GM18907 (cell line): ENCODE results near the gene SMIM24.
A peak's percentile ranks its signal among the peaks of the same experiment; 100 is the strongest.
"Not testable (repeated sequence)": the region's sequence is repeated elsewhere in the genome, so short reads cannot be mapped to it uniquely, and the experiment has no call there.

Experiments used
- ATAC-seq: cut with Tn5 transposase; IDR thresholded peaks from one replicate; pipeline ENCODE4 v1.9.1; 2021; ENCODE audit warnings: mild to moderate bottlenecking, moderate library complexity; ENCODE audit not compliant: unreplicated experiment

The SMIM24 gene

GRCh38 chr19:3480383-3481091 lies at the start of gene SMIM24:
Gene SMIM24 (minus strand): TSS chr19:3480525. CDS start chr19:3480463, 62 bp downstream.
- ATAC-seq, result no peak

GRCh38 chr19:3529299-3529698 lies 49.0 kb upstream of the SMIM24 start:
- ATAC-seq, result not testable (repeated sequence)

GRCh38 chr19:3528539-3529211 lies 48.4 kb upstream of the SMIM24 start:
- no peak for ATAC-seq

- ATAC-seq, result no peak
Measured at GRCh38 chr19:3528080-3528479, 47.8 kb upstream of the SMIM24 start.

- no peak for ATAC-seq
Measured at GRCh38 chr19:3527238-3527910, 47.0 kb upstream of the SMIM24 start.

- ATAC-seq, result no peak
Measured at GRCh38 chr19:3526507-3527237, 46.3 kb upstream of the SMIM24 start.

- ATAC-seq, result no peak
Measured at GRCh38 chr19:3524904-3525451, 44.7 kb upstream of the SMIM24 start.

DNA sequence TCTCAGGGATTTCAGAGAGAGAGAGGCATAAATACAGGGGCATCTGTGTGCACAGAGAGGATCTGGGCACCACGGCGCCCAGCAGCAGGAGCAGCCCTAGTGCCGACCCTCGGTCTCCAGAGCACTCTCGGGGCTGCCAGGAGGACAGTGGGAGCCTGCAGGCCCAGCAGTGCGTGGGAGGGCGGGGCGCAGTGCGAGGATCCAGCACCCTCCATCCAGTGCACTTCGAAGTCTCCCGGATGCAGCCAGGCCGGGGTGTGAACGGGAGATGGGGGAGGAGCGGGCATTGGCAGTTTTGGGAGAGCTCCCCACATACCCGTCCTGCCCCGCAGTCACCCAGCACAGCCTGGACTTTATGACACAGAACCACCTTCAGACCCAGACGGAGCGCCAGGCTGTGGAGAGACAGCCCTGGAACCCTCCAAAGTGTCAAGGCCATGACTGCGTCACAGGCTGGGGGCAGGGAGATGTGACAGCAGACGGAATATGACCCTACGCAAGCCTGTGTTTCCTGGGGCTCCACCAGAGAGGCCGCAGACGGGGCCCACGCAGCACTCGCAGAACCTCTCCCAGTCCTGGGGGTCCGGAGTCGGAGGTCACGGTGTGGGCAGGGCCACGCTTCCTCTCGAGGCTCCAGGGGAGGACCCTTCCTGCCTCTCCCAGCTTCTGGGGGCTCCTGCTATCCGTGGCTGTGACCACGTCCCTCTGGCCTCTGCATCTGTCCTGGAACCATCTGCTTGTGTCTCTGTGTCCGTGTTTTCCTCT lies 43.9 kb upstream of the SMIM24 start:
- ATAC-seq, result no peak

- ATAC-seq, result no peak
Measured at GRCh38 chr19:3523361-3524077, 43.2 kb upstream of the SMIM24 start.

- ATAC-seq, result no peak
Measured at GRCh38 chr19:3522421-3523360, 42.4 kb upstream of the SMIM24 start.

- ATAC-seq, result no peak
Measured at GRCh38 chr19:3521104-3521445, 40.8 kb upstream of the SMIM24 start.

DNA sequence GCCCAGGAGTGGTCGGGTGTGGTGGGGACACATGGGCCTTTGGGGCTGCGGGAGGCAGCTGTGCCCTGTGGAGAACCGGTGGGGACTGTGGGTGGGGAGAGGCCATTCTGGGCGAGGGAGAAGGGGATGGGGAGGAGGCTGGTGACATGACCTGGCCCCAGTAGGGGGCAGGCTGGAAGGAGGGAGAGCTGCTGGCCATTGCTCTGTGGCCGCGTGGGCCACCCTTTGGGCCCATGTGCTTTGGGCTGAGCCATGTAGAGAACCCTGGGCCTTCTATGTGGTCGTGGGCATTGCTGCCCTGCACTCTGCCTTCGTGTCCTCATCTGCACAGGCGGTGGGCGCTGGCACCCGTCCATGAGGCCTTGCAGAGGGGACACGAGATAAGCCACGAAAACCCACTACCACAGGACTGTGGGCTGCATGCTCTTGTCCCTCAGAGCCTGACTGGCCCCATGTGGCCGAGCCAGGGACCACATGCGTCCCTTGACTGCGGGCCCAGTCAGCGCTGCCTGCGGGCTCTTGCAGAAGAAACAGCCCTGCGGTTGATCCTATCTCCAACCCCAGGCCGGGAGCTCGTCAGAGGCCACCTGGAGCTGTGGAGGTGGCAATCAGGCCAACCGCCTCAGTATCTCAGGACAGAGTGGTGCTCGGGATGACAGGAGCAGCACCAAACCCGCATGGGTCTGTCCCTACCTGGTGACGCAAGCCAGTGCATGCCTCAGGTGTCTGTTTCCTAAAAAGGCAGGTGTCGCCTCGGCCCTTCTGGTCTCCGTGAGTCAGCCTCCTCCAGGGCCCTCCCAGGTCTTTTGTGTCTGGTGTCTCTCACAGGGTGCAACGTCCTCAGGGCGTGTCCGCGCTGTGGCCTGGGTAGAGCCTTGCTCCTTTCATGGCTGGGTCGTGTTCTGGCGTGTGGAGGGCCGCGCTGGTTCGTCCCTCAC lies 40.1 kb upstream of the SMIM24 start:
- ATAC-seq, result no peak

DNA sequence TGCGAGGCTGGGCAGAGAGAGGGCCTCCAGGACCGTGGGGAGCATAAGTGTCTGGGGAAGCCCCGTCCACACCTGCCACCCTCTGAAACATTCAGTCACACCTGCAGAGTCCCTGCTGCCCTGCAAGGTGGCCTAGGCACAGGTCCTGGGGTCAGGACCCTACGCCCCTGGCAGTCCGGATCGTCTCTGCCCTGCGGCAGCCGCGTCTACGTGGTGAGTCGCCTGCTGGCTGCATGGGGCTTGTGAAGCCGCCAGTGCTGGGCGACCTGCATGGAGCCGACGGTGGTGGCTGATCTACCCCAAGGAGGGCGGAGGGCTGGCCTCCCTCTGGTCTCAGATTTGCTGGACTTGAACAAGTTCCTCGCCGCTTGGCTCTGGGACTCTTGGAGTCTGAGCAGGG lies 38.8 kb upstream of the SMIM24 start:
- ATAC-seq, result no peak

DNA sequence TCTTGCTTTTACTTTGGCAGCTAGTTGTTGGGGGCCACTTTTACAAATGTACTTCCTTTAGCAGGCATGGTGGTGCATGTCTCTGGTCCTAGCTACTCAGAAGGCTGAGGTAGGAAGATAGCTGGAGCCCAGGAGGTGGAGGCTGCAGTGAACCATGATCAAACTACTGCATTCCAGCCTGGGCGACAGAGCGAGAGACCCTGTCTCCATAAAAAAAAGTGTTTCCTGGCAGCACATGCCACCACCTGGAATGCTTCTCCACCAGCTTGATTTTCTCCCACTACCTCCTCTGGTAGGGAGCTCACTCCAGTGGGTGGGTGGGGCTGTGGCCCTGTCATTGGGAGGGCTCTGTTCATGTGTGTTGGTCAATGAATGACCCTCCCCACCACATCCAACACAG lies 38.3 kb upstream of the SMIM24 start:
- no peak for ATAC-seq

DNA sequence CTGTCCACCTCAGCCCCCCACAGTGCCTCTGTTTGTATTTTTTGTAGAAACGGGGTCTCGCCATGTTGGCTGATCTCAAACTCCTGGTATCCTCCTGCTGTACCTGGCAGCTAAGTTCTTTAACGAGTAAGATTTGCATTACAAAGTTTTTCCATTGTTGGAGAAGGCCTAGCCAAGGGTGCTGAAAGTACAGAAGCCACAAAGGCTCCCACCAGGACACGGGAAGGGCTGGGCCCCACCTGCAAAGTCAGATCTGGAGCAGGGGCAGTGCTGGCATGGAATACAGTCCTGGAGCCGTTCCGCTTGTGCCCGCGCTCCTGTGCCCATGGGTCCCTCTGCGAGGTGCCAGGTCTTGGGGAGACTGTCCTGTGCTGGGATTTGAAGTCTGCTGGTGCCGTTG lies 37.9 kb upstream of the SMIM24 start:
- ATAC-seq, result no peak

- ATAC-seq, result no peak
Measured at GRCh38 chr19:3517638-3518037, 37.3 kb upstream of the SMIM24 start.

- peak; percentile 41 for ATAC-seq
Measured at GRCh38 chr19:3516675-3517207, 36.4 kb upstream of the SMIM24 start.
